ENCODE results near the gene BMP5. TPM values are rescaled to one million over a fixed set of nuclear protein-coding genes. Genes with fewer than 3 reads are reported as not detected.
A peak's percentile ranks its signal among the peaks of the same experiment; 100 is the strongest.

Gene BMP5
- total RNA-seq (2021; ENCODE audit: unreplicated experiment) (17.7 TPM), Bru-seq, nascent RNA (percentile 93 among the genes with signal in this experiment), BruChase-seq, experiment 1, labeled RNA remaining after a 2-hour chase (percentile 70 among the genes with signal in this experiment), BruChase-seq, experiment 2, labeled RNA remaining after a 6-hour chase (percentile 71 among the genes with signal in this experiment)
- 7.9 TPM for polyA plus RNA-seq (2012; ENCODE audit: insufficient read length)
- long read RNA-seq, transcript BMP5-201 (7 exons, 3,952 nt): major isoform, 25 of 42 reads
- long read RNA-seq, partial matches to known transcripts: 3 of 42 reads
- long read RNA-seq, other reads (novel, unspliced or antisense): 14 of 42 reads

GRCh38 chr6:55875400-55875799 lies at the start of gene BMP5:
Gene BMP5, minus strand, starts transcription at chr6:55875590. Its CDS starts 725 bp downstream, at chr6:55874865.
- no peaks in the 10 kb centered on the region for H3K36me3 ChIP-seq (ENCODE audit: control insufficient read depth, insufficient read depth, low read length)
- ChIA-PET CTCF (no interaction called here), POLR2A (interaction anchor here (0.5 kb wide), 1 partner anchor 255 kb away, joined by 9 read pairs; no protein-coding TSS in a partner anchor)
- H3K27me3 ChIP-seq (ENCODE audit: control insufficient read depth, insufficient read depth, low read length): no peaks in the 10 kb centered on the region
- H3K4me3 ChIP-seq (ENCODE audit: low read depth in 2 of 2, low read length in 2 of 2): peak within 1 kb of the TSS; percentile 51 to 72
- ATAC-seq (peak; percentile 88), DNase-seq (ENCODE audit: low read depth, low spot score) (no peak)
- TF ChIP-seq TCF7L2 (IDR thresholded peaks at IDR 0.05; ENCODE audit: low read depth, low read length) (peak; percentile 91), REST (IDR thresholded peaks at IDR 0.05; ENCODE audit: insufficient read depth in 1 of 2, low read depth in 2 of 2, low read length in 1 of 2) (no peak), POLR2AphosphoS5 (IDR thresholded peaks at IDR 0.05; ENCODE audit: low read depth, low read length) (peak; percentile 63)
- in situ Hi-C loops (cut with HindIII; ENCODE audit: low pct_unique_long_range_greater_than_20kb, low sequenced_read_pairs): no loop called here
- no peaks in the 10 kb centered on the region for H3K9me3 ChIP-seq (ENCODE audit: control insufficient read depth, insufficient read depth, low read depth, low read length)
- intact Hi-C loops (cut with micrococcal nuclease; ENCODE audit: unreplicated experiment): no loop called here
- BruUV-seq (replicated peaks): no TSS peak
- H3K27ac ChIP-seq (ENCODE audit: low read length): peak within 1 kb of the TSS; percentile 99
- H3K4me1 ChIP-seq (ENCODE audit: control insufficient read depth, insufficient read depth, low read length): peaks cover 12% of the 10 kb centered on the region; the same call in 1 of the 2 replicates

- POLR2A ChIA-PET: no interaction called here
- no peaks in the 10 kb centered on the region for H3K4me1 ChIP-seq (ENCODE audit: control insufficient read depth, insufficient read depth, low read length)
- no peaks in the 10 kb centered on the region for H3K36me3 ChIP-seq (ENCODE audit: control insufficient read depth, insufficient read depth, low read length)
- ATAC-seq (no peak), DNase-seq (ENCODE audit: low read depth, low spot score) (no peak)
- CTCF ChIA-PET: no interaction called here
- no peak overlapping the region for H3K4me3 ChIP-seq (ENCODE audit: low read depth in 2 of 2, low read length in 2 of 2)
- no TSS peak for BruUV-seq (replicated peaks)
- no peak for TF ChIP-seq CTCF (IDR thresholded peaks at IDR 0.05)
- no peak for TF ChIP-seq REST (IDR thresholded peaks at IDR 0.05; ENCODE audit: insufficient read depth in 1 of 2, low read depth in 2 of 2, low read length in 1 of 2)
- no peak for TF ChIP-seq POLR2AphosphoS5 (IDR thresholded peaks at IDR 0.05; ENCODE audit: low read depth, low read length)
- no peak for TF ChIP-seq TCF7L2 (IDR thresholded peaks at IDR 0.05; ENCODE audit: low read depth, low read length)
- TF ChIP-seq SIN3A (IDR thresholded peaks at IDR 0.05; ENCODE audit: borderline replicate concordance, insufficient read depth, low read depth, low read length): no peak
- H3K27ac ChIP-seq (ENCODE audit: low read length): no peak overlapping the region
- in situ Hi-C loops (cut with HindIII; ENCODE audit: low pct_unique_long_range_greater_than_20kb, low sequenced_read_pairs): no loop called here
- H3K9me3 ChIP-seq (ENCODE audit: control insufficient read depth, insufficient read depth, low read depth, low read length): no peaks in the 10 kb centered on the region
- intact Hi-C loops (cut with micrococcal nuclease; ENCODE audit: unreplicated experiment): no loop called here
- no peaks in the 10 kb centered on the region for H3K27me3 ChIP-seq (ENCODE audit: control insufficient read depth, insufficient read depth, low read length)
These were observed 47.0 kb upstream of the BMP5 start for GRCh38 chr6:55922406-55922805.
